ENCODE results near the gene SCN1A.

Gene SCN1A

DNA sequence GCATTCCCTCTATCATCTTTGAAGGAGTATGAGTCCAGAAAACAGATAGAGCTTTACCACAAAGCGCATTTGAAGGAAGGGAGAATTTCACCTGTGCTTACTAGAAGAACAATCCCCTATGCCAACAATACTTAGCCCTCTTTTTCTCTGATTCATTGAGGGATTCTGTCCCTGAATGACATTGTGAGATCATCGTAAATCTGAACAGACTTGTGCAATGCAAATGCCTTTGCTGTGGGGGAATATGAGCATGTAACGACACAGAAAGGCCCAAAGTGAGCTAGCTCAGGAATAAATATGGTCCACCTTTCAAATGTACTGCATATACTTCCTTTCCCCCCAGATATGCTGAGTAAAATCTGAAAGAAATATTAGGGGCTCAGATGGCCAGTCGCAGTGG lies 67.6 kb downstream of the SCN1A start:
- H4K20me1 ChIP-seq (ENCODE audit: insufficient read depth, low read length) = no peaks in the 10 kb centered on the region
- H3K9me3 ChIP-seq (ENCODE audit: insufficient read depth, low read length, severe bottlenecking) = no peaks in the 10 kb centered on the region
- H3K27ac ChIP-seq (ENCODE audit: low read length) = no peak overlapping the region
- no peak overlapping the region for H2AFZ ChIP-seq (ENCODE audit: low read depth, low read length)
- H3K4me1 ChIP-seq (ENCODE audit: insufficient read depth, low read length) = no peaks in the 10 kb centered on the region
- H3K27me3 ChIP-seq (ENCODE audit: insufficient read depth, low read length, poor library complexity) = no peaks in the 10 kb centered on the region
- no peak overlapping the region for H3K4me2 ChIP-seq (ENCODE audit: insufficient read depth, low read length)
- H3K4me3 ChIP-seq (ENCODE audit: low read depth in 1 of 2, low read length in 2 of 2) = no peak overlapping the region
- ATAC-seq (ENCODE audit: insufficient read depth, low read depth) = no peak
- no peaks in the 10 kb centered on the region for H3K79me2 ChIP-seq (ENCODE audit: insufficient read depth, low read length)
- H3K36me3 ChIP-seq (ENCODE audit: insufficient read depth, low read length) = no peaks in the 10 kb centered on the region
- H3K9ac ChIP-seq (ENCODE audit: low read depth, low read length) = no peak overlapping the region
- TF ChIP-seq, protein P1, sequence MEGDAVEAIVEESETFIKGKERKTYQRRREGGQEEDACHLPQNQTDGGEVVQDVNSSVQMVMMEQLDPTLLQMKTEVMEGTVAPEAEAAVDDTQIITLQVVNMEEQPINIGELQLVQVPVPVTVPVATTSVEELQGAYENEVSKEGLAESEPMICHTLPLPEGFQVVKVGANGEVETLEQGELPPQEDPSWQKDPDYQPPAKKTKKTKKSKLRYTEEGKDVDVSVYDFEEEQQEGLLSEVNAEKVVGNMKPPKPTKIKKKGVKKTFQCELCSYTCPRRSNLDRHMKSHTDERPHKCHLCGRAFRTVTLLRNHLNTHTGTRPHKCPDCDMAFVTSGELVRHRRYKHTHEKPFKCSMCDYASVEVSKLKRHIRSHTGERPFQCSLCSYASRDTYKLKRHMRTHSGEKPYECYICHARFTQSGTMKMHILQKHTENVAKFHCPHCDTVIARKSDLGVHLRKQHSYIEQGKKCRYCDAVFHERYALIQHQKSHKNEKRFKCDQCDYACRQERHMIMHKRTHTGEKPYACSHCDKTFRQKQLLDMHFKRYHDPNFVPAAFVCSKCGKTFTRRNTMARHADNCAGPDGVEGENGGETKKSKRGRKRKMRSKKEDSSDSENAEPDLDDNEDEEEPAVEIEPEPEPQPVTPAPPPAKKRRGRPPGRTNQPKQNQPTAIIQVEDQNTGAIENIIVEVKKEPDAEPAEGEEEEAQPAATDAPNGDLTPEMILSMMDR (IDR thresholded peaks at IDR 0.05; ENCODE audit: borderline replicate concordance, extremely low read depth, low read length, poor library complexity, severe bottlenecking) = no peak
- no peak for TF ChIP-seq EZH2 (IDR thresholded peaks at IDR 0.05; ENCODE audit: borderline replicate concordance, low read depth, low read length, severe bottlenecking)
- no peak for DNase-seq

DNA sequence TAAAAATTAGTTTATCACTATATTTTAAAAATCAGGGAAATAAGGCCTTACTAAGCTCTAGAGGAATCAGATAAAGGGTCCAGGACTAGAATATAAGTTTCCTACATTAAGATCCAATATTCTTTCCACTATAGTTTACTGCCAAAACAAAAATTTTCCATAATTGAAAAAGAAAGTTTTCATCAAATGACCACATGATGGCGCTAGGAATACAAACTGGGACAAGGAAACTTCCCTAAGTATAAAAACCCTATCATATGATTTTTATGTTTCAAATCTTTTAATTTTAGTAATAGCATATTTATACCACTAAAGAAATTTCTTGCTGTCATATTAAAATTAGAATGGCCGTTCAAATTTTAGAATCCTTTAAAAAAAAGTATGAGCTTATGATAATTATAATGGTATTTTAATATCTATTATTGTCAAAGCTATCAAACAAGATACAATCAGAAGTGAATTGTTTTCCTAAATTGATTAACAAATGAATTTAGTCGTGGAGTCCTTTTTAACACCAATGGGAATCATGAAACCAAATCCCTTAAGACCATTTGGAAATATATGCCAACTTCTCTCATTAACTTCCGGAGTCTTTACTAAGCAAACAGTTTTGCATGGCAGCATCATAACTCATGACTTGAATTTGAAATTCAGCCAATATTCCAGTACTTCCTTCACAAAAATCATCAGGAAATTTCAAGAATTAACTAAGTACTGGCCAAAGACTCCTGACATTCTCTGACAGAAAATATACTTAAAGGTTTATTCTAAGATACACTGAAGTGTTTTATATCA lies 70.3 kb downstream of the SCN1A start:
- Histone ChIP-seq H3K4me1 (ENCODE audit: insufficient read depth, low read length) (no peaks in the 10 kb centered on the region), H4K20me1 (ENCODE audit: insufficient read depth, low read length) (no peaks in the 10 kb centered on the region), H3K4me3 (ENCODE audit: low read depth in 1 of 2, low read length in 2 of 2) (no peak overlapping the region), H2AFZ (ENCODE audit: low read depth, low read length) (no peak overlapping the region), H3K9ac (ENCODE audit: low read depth, low read length) (no peak overlapping the region), H3K4me2 (ENCODE audit: insufficient read depth, low read length) (no peak overlapping the region), H3K27ac (ENCODE audit: low read length) (no peak overlapping the region), H3K9me3 (ENCODE audit: insufficient read depth, low read length, severe bottlenecking) (no peaks in the 10 kb centered on the region), H3K27me3 (ENCODE audit: insufficient read depth, low read length, poor library complexity) (no peaks in the 10 kb centered on the region), H3K79me2 (ENCODE audit: insufficient read depth, low read length) (no peaks in the 10 kb centered on the region), H3K36me3 (ENCODE audit: insufficient read depth, low read length) (no peaks in the 10 kb centered on the region)
- no peak for DNase-seq
- TF ChIP-seq, protein P1 (IDR thresholded peaks at IDR 0.05; ENCODE audit: borderline replicate concordance, extremely low read depth, low read length, poor library complexity, severe bottlenecking) = peak; percentile 54
- TF ChIP-seq EZH2 (IDR thresholded peaks at IDR 0.05; ENCODE audit: borderline replicate concordance, low read depth, low read length, severe bottlenecking) = no peak
- ATAC-seq (ENCODE audit: insufficient read depth, low read depth) = no peak

DNA sequence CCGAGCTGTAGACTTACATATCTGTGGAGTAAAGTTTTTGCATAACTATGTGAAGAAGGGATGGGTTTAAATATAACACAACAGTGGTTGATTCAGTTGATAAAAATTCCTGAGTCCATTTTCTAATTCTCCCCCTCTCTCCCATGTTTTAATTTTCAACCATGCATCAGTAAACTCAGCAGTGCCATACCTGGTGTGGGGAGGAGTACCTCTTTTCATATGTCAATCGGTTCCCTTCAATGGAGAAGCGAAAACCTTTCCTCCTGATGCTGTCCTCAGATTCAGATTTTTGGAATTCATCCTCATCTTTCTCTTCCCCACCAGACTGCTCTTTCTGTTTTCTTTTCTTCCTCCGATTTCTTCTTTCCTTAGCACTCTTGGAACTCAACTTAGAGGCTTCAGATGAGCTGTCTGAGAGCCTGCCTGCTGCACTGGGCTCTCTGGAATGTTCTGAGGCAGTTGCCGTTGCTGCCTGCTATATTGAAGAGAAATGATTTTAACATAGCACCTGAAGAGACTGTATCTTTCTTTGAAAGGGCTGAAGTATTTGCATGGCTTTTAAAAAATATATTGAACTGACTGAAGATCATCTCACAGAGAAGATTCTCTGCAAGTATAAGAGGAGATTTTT lies 82.9 kb downstream of the SCN1A start:
- H3K4me1 ChIP-seq (ENCODE audit: insufficient read depth, low read length) = no peaks in the 10 kb centered on the region
- H3K9me3 ChIP-seq (ENCODE audit: insufficient read depth, low read length, severe bottlenecking) = no peaks in the 10 kb centered on the region
- no peak overlapping the region for H3K4me3 ChIP-seq (ENCODE audit: low read depth in 1 of 2, low read length in 2 of 2)
- no peaks in the 10 kb centered on the region for H4K20me1 ChIP-seq (ENCODE audit: insufficient read depth, low read length)
- H3K27ac ChIP-seq (ENCODE audit: low read length) = no peak overlapping the region
- H3K36me3 ChIP-seq (ENCODE audit: insufficient read depth, low read length) = no peaks in the 10 kb centered on the region
- H3K79me2 ChIP-seq (ENCODE audit: insufficient read depth, low read length) = no peaks in the 10 kb centered on the region
- H3K4me2 ChIP-seq (ENCODE audit: insufficient read depth, low read length) = no peak overlapping the region
- no peak for ATAC-seq (ENCODE audit: insufficient read depth, low read depth)
- H3K27me3 ChIP-seq (ENCODE audit: insufficient read depth, low read length, poor library complexity) = no peaks in the 10 kb centered on the region
- DNase-seq = no peak
- no peak overlapping the region for H3K9ac ChIP-seq (ENCODE audit: low read depth, low read length)
- no peak overlapping the region for H2AFZ ChIP-seq (ENCODE audit: low read depth, low read length)
- TF ChIP-seq EZH2 (IDR thresholded peaks at IDR 0.05; ENCODE audit: borderline replicate concordance, low read depth, low read length, severe bottlenecking) = no peak
- TF ChIP-seq, protein P1 (IDR thresholded peaks at IDR 0.05; ENCODE audit: borderline replicate concordance, extremely low read depth, low read length, poor library complexity, severe bottlenecking) = no peak
